HG03571 (cell line): ENCODE results near the gene MVD.
A peak's percentile ranks its signal among the peaks of the same experiment; 100 is the strongest.

Source experiments
- ATAC-seq: cut with Tn5 transposase; IDR thresholded peaks from one replicate; pipeline ENCODE4 v1.9.1; 2021; ENCODE audit not compliant: unreplicated experiment

The MVD gene

GRCh38 chr16:88658714-88659113 is 4.2 kb downstream of the MVD start:
- ATAC-seq: no peak

- no peak for ATAC-seq
These were observed 5.5 kb downstream of the MVD start for GRCh38 chr16:88657371-88657770.

GRCh38 chr16:88656291-88656980 is 6.5 kb downstream of the MVD start:
- no peak for ATAC-seq

GRCh38 chr16:88655733-88656281 is 7.1 kb downstream of the MVD start:
- no peak for ATAC-seq

- ATAC-seq: no peak
These were observed 7.7 kb downstream of the MVD start for GRCh38 chr16:88655053-88655732.

GRCh38 chr16:88654363-88655052 is 8.4 kb downstream of the MVD start:
- ATAC-seq: no peak

- ATAC-seq: no peak
These were observed 9.1 kb downstream of the MVD start for GRCh38 chr16:88653596-88654362.

- no peak for ATAC-seq
These were observed 9.8 kb downstream of the MVD start for GRCh38 chr16:88653101-88653500.

GRCh38 chr16:88652762-88653063 is 10.2 kb downstream of the MVD start:
- no peak for ATAC-seq

GRCh38 chr16:88651989-88652761 is 10.7 kb downstream of the MVD start:
- ATAC-seq: no peak

- peak; percentile 61 for ATAC-seq
These were observed 11.5 kb downstream of the MVD start for GRCh38 chr16:88651276-88651988.

GRCh38 chr16:88650749-88651275 is 12.1 kb downstream of the MVD start, which contains the start of gene CYBA:
CYBA (minus strand) TSS chr16:88651053; CDS start chr16:88651013, 40 bp downstream.
- ATAC-seq: peak; percentile 64

GRCh38 chr16:88649924-88650748 is 12.8 kb downstream of the MVD start:
- peak; percentile 14 for ATAC-seq

- no peak for ATAC-seq
These were observed 13.5 kb downstream of the MVD start for GRCh38 chr16:88649195-88649923.

- no peak for ATAC-seq
These were observed 15.5 kb downstream of the MVD start for GRCh38 chr16:88647178-88648070.

- no peak for ATAC-seq
These were observed 16.4 kb downstream of the MVD start for GRCh38 chr16:88646345-88647034.
